Measurements from ENCODE around the gene TCP10L. TPM values are rescaled to one million over a fixed set of nuclear protein-coding genes. Genes with fewer than 3 reads are reported as not detected.

TCP10L gene
- total and polyA plus RNA-seq, 2 of the 4 experiments (the other 2 are of a cell fraction) = 0.09 TPM; not detected in 1

DNA sequence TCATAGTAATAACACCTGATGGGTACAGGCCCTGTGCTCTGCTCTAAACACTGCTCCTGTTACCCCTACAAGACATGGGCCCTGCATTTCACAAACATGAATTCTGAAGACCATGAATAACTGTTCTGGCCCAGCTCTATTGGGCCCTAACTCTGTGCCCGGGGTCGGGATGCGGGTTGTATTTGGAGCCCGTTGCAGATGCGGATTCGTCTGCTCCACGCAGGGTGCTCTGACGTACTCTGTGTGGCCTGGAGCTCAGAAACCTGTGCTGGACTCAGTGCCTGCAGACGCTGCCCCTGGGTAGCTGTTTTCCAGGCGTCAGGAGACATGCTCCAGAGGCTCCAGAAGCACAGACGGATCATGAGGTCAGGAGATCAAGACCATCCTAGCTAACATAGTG is 10.1 kb upstream of the TCP10L start:
- Histone ChIP-seq H2BK15ac (ENCODE audit: low read depth, low read length) (no peak overlapping the region), H2BK20ac (ENCODE audit: low read depth, low read length) (no peak overlapping the region), H4K20me1 (ENCODE audit: insufficient read depth, low read length) (no peaks in the 10 kb centered on the region), H3K9me1 (ENCODE audit: insufficient read depth, low read length) (no peaks in the 10 kb centered on the region; the same call in 1 of the 2 replicates), H3K14ac (replicated peaks; ENCODE audit: low read depth, low read length) (no peak overlapping the region), H2BK120ac (ENCODE audit: low read depth, low read length) (no peak overlapping the region), H4K8ac (ENCODE audit: low read depth in 2 of 2, low read length in 2 of 2) (no peak overlapping the region), H2AFZ (replicated peaks; ENCODE audit: low read length, poor library complexity) (no peak overlapping the region), H3K9me3 (ENCODE audit: control insufficient read depth, insufficient read depth, low read length) (no peaks in the 10 kb centered on the region), H3K23ac (ENCODE audit: low read depth, low read length) (no peak overlapping the region), H3K79me1 (ENCODE audit: low read depth in 1 of 2, low read length in 2 of 2) (no peaks in the 10 kb centered on the region), H3K18ac (ENCODE audit: low read depth, low read length) (no peak overlapping the region), H3K27ac (ENCODE audit: insufficient read depth, low read length) (no peak overlapping the region), H3K4me1 (ENCODE audit: control insufficient read depth, insufficient read depth, low read length) (no peaks in the 10 kb centered on the region), H3K36me3 (ENCODE audit: control insufficient read depth, insufficient read depth, low read length) (peaks cover 6% of the 10 kb centered on the region), H2BK5ac (ENCODE audit: low read depth, low read length, poor library complexity, severe bottlenecking) (no peak overlapping the region), H4K91ac (ENCODE audit: insufficient read depth, low read depth, low read length) (no peak overlapping the region), H3K4me2 (ENCODE audit: low read depth, low read length) (no peak overlapping the region), H3K4ac (ENCODE audit: low read depth, low read length) (no peak overlapping the region), H3K9ac (ENCODE audit: low read depth, low read length) (no peak overlapping the region), H2AK9ac (replicated peaks; ENCODE audit: low read depth, low read length, poor library complexity) (no peak overlapping the region), H2AK5ac (ENCODE audit: low read depth, low read length) (no peak overlapping the region), H3K56ac (ENCODE audit: extremely low read depth, insufficient read depth, low read length) (no peak overlapping the region), H3K27me3 (ENCODE audit: control insufficient read depth, insufficient read depth, low read length) (no peaks in the 10 kb centered on the region), H4K5ac (ENCODE audit: low read depth, low read length) (no peak overlapping the region), H3K4me3 (ENCODE audit: insufficient read depth, low read depth, low read length) (no peak overlapping the region)
- DNase-seq = no peak
- in situ Hi-C loops (cut with MboI; ENCODE audit: low sequenced_read_pairs) (no loop called here), intact Hi-C loops (cut with micrococcal nuclease) (no loop called here), dilution Hi-C loops (cut with HindIII; ENCODE audit: low sequenced_read_pairs, unreplicated experiment) (no loop called here)
- POLR2A ChIA-PET (ENCODE audit: unreplicated experiment) = no interaction called here
- TF ChIP-seq POLR2A (IDR thresholded peaks at IDR 0.05; ENCODE audit: low read depth, low read length) = no peak
- TF ChIP-seq CHD1 (IDR thresholded peaks at IDR 0.05; ENCODE audit: low read depth, low read length) = no peak
- TF ChIP-seq RCOR1 (IDR thresholded peaks at IDR 0.05; ENCODE audit: insufficient replicate concordance, low read length) = no peak
- no peak for TF ChIP-seq RAD21 (IDR thresholded peaks at IDR 0.05; ENCODE audit: low read length)
- TF ChIP-seq NFE2L2 (IDR thresholded peaks at IDR 0.05; ENCODE audit: low read depth, low read length) = no peak
- no peak for TF ChIP-seq MXI1 (IDR thresholded peaks at IDR 0.05; ENCODE audit: borderline replicate concordance, low read depth, low read length)
- no peak for TF ChIP-seq BHLHE40 (IDR thresholded peaks at IDR 0.05; ENCODE audit: low read depth, low read length)
- TF ChIP-seq MAZ (IDR thresholded peaks at IDR 0.05; ENCODE audit: borderline replicate concordance, low read depth, low read length) = no peak
- TF ChIP-seq, protein P1, sequence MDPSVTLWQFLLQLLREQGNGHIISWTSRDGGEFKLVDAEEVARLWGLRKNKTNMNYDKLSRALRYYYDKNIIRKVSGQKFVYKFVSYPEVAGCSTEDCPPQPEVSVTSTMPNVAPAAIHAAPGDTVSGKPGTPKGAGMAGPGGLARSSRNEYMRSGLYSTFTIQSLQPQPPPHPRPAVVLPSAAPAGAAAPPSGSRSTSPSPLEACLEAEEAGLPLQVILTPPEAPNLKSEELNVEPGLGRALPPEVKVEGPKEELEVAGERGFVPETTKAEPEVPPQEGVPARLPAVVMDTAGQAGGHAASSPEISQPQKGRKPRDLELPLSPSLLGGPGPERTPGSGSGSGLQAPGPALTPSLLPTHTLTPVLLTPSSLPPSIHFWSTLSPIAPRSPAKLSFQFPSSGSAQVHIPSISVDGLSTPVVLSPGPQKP (IDR thresholded peaks at IDR 0.05; ENCODE audit: borderline replicate concordance, low read depth, low read length) = no peak
- TF ChIP-seq SMC3 (IDR thresholded peaks at IDR 0.05; ENCODE audit: low read depth, low read length) = no peak
- TF ChIP-seq, protein P2, sequence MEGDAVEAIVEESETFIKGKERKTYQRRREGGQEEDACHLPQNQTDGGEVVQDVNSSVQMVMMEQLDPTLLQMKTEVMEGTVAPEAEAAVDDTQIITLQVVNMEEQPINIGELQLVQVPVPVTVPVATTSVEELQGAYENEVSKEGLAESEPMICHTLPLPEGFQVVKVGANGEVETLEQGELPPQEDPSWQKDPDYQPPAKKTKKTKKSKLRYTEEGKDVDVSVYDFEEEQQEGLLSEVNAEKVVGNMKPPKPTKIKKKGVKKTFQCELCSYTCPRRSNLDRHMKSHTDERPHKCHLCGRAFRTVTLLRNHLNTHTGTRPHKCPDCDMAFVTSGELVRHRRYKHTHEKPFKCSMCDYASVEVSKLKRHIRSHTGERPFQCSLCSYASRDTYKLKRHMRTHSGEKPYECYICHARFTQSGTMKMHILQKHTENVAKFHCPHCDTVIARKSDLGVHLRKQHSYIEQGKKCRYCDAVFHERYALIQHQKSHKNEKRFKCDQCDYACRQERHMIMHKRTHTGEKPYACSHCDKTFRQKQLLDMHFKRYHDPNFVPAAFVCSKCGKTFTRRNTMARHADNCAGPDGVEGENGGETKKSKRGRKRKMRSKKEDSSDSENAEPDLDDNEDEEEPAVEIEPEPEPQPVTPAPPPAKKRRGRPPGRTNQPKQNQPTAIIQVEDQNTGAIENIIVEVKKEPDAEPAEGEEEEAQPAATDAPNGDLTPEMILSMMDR (conservative IDR thresholded peaks at IDR 0.05; ENCODE audit: low read depth, low read length) = no peak
- WGBS, 2 experiments (ENCODE audit: extremely low coverage in 2 of 2, insufficient read length in 1 of 2) = 92% methylated on average over 8 of the region's 11 CpGs; no CpG with 5 or more reads in 1 of the 2 experiments
- no peak for ATAC-seq (ENCODE audit: low read depth)
- no TSS peak for BruUV-seq (replicated peaks)
- CTCF ChIA-PET = no interaction called here

Measured in IMR-90 (cell line).